Fibroblast of skin of left quadriceps (primary cell): ENCODE results near the gene TP53I13.
A peak's percentile ranks its signal among the peaks of the same experiment; 100 is the strongest.

ENCODE experiments used
- DNase-seq, 2 experiments: peaks; one replicate each; pipeline ENCODE4 v3.0.0-alpha.2; 2013; ENCODE audit warnings: low read depth in 2 of 2

The TP53I13 gene

DNA sequence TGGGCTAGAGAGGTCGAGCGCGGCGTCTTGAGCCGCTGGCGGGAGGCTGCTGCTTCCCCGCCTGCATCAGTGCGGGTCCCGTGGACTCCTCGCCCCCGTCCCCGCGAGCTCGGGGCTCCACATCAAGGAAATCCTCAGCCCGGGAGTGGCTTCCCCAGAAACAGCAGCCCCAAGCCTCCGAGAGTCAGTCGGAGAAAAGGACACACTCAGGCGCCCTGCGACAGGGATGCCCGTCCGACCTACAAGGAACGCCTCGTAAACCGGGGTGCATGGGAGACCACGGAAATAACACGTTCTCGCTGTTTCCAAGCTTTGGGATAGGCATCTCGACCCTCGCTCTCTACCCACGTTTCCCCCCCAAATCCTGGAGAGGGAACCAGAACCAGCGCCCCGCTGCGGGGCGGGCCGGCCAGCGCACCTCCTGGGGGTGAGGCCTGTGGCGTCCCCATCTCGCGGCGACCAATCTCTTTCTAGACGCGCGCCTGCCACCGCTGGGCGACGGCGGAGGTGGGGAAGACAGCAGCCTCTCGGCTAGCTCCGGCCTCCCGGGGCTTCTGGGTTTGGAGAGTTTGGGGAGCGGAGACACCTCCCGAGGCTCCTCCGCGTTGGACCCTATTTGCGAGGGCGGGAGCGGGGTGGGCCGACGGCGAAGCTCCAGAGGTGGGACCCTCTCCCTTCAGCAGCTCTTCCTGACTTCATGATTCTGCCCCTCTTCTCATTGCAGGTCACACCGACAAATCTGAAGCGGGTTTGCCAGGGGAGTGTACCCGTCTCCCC is 759 bp upstream of the TP53I13 start:
- no peak for DNase-seq

DNA sequence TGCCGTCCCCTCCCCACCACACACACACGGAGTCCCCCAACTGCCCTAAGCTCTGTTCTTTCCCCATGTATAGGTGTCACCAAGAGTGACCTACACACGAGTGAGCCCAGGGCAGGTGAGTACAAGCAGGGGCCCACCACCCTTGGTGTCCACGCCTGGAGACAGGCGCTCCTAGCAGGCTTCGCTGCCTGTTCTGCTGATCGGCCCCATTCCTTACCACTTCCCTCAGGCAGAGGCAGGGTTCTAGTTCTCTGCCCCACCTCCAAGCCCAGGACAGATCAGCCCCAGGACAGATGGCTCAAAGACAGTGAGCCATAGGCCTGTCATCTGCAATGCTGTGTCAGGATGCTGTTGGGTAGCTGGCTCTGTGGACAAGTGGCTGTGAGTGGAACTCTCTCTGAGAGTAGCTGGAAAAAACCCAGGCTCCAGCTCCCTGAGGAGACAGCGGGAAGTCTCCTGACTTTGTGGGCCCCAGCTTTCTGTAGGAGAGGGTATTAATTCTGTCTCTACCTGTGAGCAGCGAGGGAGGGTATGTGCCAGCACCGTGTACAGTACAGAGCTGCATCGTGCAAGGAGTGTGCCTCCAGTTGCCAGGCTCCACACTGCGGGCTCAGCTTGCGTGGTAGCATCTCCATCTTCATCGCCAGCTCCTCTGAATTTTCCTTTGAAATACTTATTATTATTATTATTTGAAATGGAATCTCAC is 897 bp downstream of the TP53I13 start:
- no peak for DNase-seq

DNA sequence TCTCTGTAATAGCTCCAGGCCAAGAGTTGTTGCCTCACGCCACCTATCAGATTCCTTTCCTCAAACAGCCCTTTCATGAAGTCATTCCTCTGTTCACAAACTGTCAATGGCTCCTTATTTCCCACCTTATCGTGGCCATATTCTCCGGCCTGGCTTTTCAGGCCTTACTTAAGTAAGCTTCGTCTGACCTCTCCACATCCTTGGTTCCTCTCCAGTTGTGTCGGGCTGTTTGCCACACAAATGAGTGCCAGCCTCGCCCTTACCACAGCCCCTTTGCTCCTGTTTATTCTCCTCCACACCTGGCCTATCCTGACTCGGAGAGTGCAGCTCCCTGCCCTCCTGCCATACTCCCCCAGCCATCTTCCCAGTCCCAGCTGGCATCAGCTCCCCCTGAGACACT is 2.0 kb downstream of the TP53I13 start:
- no peak for DNase-seq

DNA sequence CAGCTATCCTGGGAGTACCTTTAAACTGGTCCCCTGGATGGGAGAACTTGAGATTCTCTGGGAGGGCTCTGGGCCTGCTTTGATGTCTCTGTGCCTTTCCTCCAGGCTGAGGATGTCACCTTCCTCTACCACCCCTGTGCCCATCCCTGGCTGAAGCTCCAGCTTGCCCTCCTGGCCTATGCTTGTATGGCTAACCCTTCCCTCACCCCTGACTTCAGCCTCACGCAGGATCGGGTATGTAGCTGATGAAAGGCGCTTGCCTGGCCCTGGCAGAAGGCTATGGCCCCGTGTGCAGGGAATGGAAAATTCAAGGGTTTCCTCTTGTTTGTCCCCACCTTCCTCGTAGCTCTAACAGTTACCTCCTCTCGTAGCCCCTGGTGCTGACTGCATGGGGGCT is 3.0 kb downstream of the TP53I13 start:
- no peak for DNase-seq

DNA sequence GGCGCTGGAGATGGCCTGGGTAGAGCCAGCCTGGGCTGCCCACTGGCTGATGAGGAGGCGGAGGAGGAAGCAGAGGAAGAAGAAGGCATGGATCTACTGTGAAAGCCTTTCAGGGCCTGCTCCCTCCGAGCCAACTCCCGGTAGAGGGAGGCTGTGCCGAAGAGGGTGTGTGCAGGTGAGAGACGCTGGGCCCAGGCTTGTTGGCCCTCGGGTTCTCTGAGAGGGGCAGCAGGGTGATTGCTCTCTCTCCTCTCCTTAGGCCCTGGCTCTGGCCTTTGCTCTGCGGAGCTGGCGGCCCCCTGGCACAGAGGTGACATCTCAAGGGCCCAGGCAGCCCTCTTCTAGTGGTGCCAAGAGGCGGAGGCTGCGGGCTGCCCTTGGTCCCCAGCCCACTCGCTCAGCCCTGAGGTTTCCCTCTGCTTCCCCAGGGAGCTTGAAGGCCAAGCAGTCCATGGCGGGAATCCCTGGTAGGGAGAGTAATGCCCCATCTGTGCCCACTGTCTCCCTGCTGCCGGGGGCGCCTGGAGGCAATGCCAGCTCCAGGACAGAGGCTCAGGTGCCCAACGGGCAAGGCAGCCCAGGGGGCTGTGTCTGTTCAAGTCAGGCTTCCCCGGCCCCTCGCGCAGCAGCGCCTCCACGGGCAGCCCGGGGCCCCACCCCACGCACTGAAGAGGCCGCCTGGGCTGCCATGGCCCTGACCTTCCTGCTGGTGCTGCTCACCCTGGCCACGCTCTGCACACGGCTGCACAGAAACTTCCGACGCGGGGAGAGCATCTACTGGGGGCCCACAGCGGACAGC is 3.6 kb downstream of the TP53I13 start:
- DNase-seq: no peak

DNA sequence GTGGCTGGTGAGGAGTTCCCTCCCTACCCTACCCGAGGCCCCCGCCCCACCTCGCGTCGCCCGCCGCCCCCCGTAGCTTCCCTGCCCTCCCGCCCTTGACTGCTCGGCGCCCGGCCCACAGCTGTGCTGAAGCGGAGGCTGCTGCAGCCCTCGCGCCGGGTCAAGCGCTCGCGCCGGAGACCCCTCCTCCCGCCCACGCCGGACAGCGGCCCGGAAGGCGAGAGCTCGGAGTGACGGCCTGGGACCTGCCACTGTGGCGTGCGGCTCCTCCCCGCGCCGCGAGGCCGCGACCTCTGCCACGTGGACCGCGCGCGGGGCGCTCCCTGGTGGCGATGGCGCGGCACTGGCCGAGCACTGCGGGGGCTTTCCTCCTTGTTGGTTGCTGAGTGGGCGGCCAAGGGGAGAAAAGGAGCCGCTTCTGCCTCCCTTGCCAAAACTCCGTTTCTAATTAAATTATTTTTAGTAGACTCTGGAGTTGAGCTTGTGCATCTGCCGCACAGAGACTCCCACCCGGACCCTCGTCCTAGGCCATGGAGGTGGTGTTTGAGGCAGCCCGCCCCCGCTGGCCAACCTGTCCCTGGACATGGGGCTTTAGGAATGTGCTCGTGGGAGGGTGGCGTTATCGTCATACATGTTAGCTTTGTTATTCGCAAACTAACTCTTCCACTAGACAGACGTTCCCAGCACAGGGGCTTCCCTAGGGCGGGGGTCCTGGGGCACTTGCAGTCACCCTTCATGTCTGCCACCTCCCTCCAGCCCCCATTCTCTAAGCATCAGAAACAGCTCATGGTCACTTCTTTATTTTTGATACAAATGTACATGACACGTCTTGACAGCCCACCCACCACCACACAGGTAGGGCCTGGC is 4.4 kb downstream of the TP53I13 start:
- DNase-seq: no peak

DNA sequence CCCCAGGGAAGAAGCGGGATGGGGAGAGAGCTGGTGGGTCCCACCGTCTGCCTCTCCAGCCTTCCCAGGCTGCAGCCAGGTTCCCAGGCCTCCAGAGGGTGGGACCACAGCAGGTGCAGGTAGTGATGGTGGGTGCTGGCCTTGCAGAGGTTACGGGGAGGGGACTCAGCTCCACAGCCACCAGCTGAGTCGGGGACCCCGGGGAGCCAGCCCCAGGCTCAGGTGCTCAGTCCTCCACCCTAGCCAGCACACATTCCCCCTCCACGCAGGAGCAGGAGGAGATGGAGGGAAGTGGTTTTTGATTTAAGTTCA is 5.0 kb downstream of the TP53I13 start:
- DNase-seq: no peak

DNA sequence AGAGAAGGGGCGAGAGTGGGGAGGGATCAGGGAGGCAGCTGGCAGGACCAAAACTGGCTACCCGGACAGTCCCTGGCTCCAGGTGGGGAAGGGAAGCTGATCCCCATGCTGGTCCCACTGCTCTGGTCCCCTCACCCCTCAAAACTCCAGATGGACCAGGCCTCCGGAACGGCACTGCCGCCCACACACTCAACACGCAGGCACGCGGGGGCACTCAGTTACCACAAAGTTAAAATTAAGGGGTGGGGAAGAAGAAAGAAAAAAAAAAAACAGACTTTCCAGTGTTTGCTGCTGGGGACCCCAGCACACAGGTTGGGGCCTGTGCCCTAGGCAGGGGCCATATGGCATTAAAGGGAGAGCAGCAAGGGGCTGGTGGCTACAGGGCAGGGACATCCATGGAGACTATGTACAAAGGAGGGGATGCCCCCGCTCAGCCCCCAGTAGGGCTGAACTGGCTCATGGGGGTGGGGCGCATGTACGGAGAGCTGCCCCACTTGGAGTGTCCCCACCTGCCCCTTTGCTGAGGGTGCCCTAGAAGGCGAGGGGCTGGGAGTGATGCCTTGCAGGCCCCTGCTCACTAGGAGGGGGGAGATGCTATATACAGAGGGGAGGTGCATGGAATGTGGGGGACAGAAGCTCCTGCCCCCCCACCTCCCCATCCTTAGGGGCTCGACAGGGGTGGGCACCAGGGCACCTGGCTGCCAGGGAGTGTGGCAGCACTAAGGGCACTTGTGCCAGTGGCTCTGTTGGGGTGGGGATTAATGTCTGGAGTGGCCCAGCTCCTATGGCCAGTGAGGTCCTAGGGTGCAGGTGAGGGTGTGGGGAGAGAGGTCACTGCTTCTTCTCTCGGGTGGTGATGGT is 5.6 kb downstream of the TP53I13 start:
- no peak for DNase-seq

DNA sequence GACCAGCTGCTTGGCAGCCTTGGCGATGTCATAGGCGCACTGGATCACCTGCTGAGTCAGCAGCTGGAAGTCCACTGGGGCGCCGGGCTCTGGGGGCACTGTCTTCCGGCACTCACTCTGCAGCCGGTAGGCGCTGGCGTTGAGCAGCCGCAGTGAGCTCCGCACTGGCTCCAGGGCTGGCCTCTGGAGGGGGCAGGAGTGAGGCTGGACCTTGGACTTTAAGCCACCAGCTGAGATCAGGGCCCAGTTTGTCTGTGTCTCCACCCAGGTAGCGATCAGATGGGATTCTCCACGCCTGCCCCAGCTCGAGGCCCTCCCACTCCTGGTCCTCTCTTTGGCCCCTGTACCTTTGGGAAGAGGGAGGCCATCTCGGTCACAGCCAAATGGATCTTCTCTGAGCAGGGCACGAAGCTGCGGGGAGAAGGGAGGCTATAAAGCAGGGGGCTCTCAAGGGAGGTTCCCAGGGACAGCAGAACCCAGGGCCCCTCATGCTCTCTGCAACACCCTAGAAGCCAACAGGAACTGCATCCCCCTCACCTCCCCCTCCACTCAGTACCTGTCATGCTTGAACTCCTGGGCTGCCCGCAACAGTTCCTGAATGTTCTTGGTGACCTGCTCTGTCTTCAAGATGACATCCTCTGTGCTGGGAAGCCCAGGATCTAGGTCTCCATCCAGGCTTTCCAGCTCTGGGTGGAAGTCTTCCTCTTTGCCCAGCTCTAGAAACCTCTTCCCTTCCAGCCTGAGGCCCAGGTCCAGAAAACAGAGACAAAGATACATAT is 6.4 kb downstream of the TP53I13 start:
- no peak for DNase-seq

DNA sequence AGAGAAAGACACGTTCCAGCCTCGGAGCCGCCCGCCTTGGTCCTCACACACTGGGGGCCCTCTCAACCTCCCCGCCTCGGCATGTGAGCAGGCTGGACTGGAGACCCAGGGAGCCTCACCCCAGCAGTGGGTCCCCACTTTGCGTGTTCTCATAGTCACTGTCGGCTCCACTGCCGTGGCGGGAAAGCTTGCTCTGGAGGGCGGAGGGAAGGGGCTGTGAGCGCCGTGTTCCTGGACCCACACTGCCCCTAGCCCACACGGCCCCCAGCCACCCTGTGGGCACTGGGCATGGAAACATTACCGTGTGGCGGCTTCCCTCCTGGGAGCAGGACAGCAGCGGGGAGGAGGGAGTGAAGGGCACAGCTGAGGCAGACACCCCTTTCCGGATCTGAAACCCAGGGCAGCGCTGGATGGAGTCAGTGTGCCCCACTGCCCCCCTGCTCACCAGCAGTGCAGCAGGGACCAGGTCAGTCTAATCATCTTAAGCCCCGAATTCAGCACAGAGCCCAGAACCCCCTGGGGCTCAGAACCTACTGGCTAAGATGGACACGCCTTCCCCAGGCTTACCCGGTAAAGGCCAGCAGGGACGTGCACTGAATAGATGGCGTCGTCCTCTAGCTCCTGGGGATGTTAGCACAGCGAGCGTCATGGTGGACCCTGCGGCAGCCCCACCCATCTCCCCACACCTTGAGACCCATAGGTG is 7.2 kb downstream of the TP53I13 start:
- DNase-seq: no peak

DNA sequence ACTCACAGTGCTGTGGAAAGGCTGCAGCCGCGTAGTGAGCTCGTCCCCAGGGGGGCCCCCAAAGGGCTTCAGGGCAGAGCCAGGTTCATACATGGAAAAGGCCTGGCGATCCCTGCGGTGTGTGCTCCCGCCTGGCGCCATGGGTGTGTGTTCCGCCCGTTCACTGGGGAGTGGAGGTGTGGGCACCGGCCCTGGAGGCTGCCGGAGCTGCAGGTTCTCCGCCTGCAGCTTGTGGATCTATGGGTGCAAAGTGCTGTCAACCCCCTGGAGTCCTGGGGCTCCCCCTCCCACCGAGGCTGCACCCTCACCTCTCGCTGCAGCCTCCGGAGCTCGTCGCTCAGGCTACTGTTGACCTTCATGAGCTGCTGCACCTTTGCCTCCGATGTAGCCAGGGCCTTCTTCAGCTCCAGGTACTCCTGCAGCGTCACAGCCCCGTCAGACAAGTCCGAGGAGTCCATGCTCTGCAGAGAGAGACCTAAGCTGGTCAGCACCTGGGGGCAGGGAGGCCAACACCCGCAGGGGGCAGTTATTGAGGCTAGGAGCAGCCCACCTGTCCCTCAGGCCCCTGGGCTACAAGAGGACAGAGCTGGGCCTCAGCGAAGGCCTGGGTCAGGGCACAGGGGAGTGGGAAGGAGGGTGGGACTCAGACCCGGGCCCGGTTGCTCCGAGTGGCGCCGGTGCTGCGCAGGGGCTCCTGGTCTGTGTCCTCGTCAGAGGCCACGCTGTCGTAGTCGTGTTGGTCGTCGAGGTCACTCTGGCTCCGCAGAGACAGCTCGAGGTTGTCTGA is 7.9 kb downstream of the TP53I13 start:
- DNase-seq: no peak

DNA sequence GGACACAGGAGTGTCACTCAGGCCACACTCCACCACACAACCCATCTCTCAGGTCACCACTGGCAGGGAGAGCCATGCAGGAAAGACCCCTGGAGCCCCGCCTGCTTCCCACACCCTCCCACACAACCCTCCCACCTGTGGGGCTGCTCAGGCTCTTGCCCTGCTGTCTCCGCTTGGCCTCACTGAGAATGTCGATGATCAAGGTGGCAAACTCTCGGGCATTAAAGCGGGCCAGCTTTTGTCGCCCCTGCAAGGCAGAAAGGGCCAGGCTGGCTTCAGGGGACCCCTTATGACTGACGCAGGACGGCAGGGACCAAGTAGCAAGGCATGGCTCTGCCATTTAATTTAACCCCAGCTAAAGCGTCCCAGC is 8.5 kb downstream of the TP53I13 start:
- no peak for DNase-seq

DNA sequence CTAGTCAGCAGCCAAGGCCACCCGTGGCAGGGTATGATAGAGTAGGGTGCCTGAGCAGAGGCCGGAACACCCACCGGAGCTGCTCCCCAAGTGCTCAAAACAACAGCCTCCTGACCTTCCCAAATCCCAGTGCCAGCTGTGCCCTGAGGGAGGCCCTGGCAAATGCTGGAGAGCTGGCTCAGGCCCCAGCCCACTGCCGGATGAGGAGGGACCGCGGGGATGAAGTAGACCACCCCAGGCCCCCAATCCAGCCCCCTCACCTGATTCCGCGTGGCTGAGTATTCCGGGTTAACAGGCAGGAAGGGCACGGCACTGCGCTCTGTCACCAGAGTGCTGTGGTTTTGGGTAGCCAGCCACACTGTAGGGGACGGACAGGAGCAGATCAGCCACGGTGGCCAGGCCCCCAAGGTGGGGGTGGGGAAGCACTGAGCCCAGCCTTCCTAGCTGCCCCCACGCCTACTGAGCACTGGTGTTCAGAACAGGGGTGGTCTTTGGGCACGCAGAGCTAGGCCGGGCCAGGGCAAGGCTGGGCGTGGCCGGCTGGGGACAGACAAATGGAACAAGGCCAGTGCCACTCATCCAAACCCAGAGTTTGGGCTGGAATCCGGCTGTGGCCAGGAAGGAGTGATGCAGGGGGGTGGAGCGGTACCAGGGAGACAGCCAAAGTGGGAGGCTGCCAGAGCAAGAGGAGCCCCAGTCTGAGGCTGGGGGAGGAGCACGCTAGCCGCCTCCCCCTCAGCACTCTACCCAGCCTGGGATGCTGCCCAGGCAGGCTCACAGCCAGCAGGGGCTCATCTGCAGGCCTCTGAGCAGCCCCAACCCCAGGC is 9.1 kb downstream of the TP53I13 start:
- DNase-seq: no peak

DNA sequence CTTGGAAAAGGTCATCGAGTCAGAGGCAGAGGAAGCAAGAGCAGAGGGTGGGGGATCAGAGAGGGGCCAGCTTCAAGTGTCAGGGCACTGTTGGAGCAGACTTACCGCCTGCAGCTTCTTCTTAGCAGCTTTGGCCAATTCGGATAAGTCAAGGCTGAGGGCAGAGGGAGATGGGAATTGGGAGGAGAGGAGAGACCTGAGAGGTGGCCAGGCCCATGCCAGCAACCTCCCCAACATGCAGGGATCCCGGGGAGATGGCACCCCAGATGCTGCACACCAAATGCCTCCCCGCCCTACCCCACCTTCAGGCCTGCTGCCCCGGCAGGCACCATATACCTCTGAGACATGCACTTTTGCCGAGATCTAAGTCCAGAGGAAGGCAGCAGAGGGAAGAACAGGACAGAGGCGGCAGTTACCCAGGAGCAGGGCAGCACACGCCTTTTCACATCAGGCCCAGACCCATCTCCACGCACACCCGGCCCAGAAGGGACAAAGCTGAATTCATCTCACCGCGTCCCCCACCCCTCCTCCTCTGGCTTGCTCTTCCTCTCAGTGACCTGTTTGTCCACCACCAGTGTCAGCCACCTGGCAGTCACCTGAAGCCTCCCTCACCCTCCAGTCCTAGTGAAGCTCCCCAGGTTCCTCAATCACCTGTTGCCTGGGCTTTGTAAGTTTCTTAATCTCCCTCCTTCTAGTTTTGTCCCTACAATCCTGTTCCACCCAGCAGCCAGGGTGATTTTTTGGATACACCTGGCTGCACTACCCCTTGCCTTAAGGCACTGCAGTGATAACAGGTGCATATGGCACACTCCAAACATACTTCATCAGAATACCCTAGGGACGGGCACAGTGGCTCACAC is 10.4 kb downstream of the TP53I13 start:
- DNase-seq: no peak

DNA sequence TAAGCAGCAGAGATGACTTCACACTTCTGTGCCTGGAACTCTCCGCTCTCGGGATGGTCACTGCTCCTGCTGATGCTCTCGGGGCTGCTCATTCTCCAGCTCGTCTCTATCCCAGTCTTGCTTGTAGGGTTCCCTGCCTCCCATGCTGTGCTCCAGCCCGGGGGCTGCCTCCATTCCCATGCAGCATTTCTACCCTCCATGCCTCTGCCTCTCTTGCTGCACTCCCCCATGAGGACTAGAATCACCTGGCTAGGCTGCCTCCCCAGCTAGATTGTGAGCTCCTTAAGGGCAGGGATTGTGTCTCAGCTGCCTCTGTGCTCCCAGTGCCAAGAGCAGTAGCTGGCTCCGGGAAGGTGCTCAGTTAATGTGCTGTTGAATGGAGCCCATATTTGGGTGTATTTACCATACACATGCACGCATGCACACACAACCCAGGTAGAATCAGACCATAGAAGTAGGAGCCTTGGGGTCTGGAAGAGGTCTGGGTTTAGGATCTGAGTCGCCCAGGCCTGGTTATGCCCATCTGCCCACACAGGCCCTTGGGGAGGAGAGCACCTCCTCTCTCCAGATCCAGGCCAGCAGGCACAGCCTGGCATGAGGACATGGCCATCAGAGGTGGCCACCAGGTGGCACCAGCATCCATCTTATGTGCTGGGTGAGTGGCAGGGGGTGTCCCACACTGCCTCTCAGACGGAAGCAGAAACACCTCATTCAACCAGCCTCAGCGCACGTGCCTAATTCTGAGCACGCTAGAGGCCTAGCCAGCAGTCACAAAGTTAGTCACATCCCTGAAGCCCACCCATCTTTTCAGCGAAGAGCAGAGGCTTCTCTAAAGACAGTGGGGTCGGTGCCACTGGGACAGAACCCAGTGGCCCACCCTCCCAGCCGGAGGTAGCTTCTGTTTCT is 11.6 kb downstream of the TP53I13 start:
- DNase-seq: peak in 1 of 2 experiments; percentile 51
